ENCODE measurements around the gene TALDO1. TPM values are rescaled to one million over a fixed set of nuclear protein-coding genes. Genes with fewer than 3 reads are reported as not detected.

The TALDO1 gene
- polyA plus RNA-seq, 1 donor from 2014 or later = 156 TPM

- Histone ChIP-seq H3K4me2 (ENCODE audit: low read length) (no peak overlapping the region), H3K9me3 (ENCODE audit: low read length) (no peaks in the 10 kb centered on the region), H2AFZ (ENCODE audit: low read depth, low read length) (no peak overlapping the region), H3K27ac (ENCODE audit: low read length) (no peak overlapping the region), H3K9ac (ENCODE audit: low read length) (no peak overlapping the region), H3K36me3 (ENCODE audit: insufficient read depth, low read length) (no peaks in the 10 kb centered on the region), H3K79me2 (replicated peaks; ENCODE audit: insufficient read depth, low read length) (no peaks in the 10 kb centered on the region), H3F3A (ENCODE audit: insufficient read depth, low read length, poor library complexity, severe bottlenecking) (no peaks in the 10 kb centered on the region), H3K9me2 (ENCODE audit: insufficient read depth, low read length) (no peaks in the 10 kb centered on the region), H3K27me3 (ENCODE audit: insufficient read depth, low read depth, low read length) (peaks cover 38% of the 10 kb centered on the region), H4K20me1 (ENCODE audit: insufficient read depth) (no peaks in the 10 kb centered on the region), H3K4me3 (ENCODE audit: low read length) (peak overlapping the region; percentile 53)
- no peak for TF ChIP-seq MXI1 (conservative IDR thresholded peaks at IDR 0.05; ENCODE audit: poor library complexity, severe bottlenecking)
- TF ChIP-seq EP300 (conservative IDR thresholded peaks at IDR 0.05; ENCODE audit: poor library complexity, severe bottlenecking) = no peak
- no peak for TF ChIP-seq SMC3 (conservative IDR thresholded peaks at IDR 0.05; ENCODE audit: poor library complexity)
- TF ChIP-seq TAF1 (IDR thresholded peaks at IDR 0.05; ENCODE audit: low read depth) = no peak
- no peak for TF ChIP-seq RAD21 (conservative IDR thresholded peaks at IDR 0.05)
- TF ChIP-seq, protein P1, sequence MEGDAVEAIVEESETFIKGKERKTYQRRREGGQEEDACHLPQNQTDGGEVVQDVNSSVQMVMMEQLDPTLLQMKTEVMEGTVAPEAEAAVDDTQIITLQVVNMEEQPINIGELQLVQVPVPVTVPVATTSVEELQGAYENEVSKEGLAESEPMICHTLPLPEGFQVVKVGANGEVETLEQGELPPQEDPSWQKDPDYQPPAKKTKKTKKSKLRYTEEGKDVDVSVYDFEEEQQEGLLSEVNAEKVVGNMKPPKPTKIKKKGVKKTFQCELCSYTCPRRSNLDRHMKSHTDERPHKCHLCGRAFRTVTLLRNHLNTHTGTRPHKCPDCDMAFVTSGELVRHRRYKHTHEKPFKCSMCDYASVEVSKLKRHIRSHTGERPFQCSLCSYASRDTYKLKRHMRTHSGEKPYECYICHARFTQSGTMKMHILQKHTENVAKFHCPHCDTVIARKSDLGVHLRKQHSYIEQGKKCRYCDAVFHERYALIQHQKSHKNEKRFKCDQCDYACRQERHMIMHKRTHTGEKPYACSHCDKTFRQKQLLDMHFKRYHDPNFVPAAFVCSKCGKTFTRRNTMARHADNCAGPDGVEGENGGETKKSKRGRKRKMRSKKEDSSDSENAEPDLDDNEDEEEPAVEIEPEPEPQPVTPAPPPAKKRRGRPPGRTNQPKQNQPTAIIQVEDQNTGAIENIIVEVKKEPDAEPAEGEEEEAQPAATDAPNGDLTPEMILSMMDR (IDR thresholded peaks at IDR 0.05; ENCODE audit: poor library complexity, severe bottlenecking) = no peak
- TF ChIP-seq, protein P2, sequence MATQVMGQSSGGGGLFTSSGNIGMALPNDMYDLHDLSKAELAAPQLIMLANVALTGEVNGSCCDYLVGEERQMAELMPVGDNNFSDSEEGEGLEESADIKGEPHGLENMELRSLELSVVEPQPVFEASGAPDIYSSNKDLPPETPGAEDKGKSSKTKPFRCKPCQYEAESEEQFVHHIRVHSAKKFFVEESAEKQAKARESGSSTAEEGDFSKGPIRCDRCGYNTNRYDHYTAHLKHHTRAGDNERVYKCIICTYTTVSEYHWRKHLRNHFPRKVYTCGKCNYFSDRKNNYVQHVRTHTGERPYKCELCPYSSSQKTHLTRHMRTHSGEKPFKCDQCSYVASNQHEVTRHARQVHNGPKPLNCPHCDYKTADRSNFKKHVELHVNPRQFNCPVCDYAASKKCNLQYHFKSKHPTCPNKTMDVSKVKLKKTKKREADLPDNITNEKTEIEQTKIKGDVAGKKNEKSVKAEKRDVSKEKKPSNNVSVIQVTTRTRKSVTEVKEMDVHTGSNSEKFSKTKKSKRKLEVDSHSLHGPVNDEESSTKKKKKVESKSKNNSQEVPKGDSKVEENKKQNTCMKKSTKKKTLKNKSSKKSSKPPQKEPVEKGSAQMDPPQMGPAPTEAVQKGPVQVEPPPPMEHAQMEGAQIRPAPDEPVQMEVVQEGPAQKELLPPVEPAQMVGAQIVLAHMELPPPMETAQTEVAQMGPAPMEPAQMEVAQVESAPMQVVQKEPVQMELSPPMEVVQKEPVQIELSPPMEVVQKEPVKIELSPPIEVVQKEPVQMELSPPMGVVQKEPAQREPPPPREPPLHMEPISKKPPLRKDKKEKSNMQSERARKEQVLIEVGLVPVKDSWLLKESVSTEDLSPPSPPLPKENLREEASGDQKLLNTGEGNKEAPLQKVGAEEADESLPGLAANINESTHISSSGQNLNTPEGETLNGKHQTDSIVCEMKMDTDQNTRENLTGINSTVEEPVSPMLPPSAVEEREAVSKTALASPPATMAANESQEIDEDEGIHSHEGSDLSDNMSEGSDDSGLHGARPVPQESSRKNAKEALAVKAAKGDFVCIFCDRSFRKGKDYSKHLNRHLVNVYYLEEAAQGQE (IDR thresholded peaks at IDR 0.05; ENCODE audit: borderline replicate concordance) = no peak
- TF ChIP-seq EZH2 (IDR thresholded peaks at IDR 0.05; ENCODE audit: borderline replicate concordance, insufficient read depth, low read length, poor library complexity, severe bottlenecking) = no peak
- no peak for TF ChIP-seq POLR2AphosphoS5 (IDR thresholded peaks at IDR 0.05)
Measured at GRCh38 chr11:726278-727220, 20.7 kb upstream of the TALDO1 start.

GRCh38 chr11:727281-727701 lies 20.0 kb upstream of the TALDO1 start:
- Histone ChIP-seq H3K9me2 (ENCODE audit: insufficient read depth, low read length) (no peaks in the 10 kb centered on the region), H2AFZ (ENCODE audit: low read depth, low read length) (no peak overlapping the region), H3K4me2 (ENCODE audit: low read length) (no peak overlapping the region), H3K27me3 (ENCODE audit: insufficient read depth, low read depth, low read length) (peaks cover 38% of the 10 kb centered on the region), H3K27ac (ENCODE audit: low read length) (no peak overlapping the region), H3K9me3 (ENCODE audit: low read length) (no peaks in the 10 kb centered on the region), H3K9ac (ENCODE audit: low read length) (no peak overlapping the region), H4K20me1 (ENCODE audit: insufficient read depth) (no peaks in the 10 kb centered on the region), H3K36me3 (ENCODE audit: insufficient read depth, low read length) (no peaks in the 10 kb centered on the region), H3K4me3 (ENCODE audit: low read length) (no peak overlapping the region), H3F3A (ENCODE audit: insufficient read depth, low read length, poor library complexity, severe bottlenecking) (no peaks in the 10 kb centered on the region), H3K79me2 (replicated peaks; ENCODE audit: insufficient read depth, low read length) (no peaks in the 10 kb centered on the region)
- TF ChIP-seq, protein P1 (IDR thresholded peaks at IDR 0.05; ENCODE audit: poor library complexity, severe bottlenecking) = no peak
- TF ChIP-seq EP300 (conservative IDR thresholded peaks at IDR 0.05; ENCODE audit: poor library complexity, severe bottlenecking) (no peak), EZH2 (IDR thresholded peaks at IDR 0.05; ENCODE audit: borderline replicate concordance, insufficient read depth, low read length, poor library complexity, severe bottlenecking) (no peak), TAF1 (IDR thresholded peaks at IDR 0.05; ENCODE audit: low read depth) (no peak)

Measured in neural cell (in vitro differentiated cells).